Calu3 (cell line): ENCODE measurements around the gene APLNR. TPM values are rescaled to one million over a fixed set of nuclear protein-coding genes. Genes with fewer than 3 reads are reported as not detected.

Source experiments
- BruUV-seq: library from RNA; stranded (reverse); fragments of 400-500 nt; replicated peaks from 2 replicates; lab custom pipeline; 2021; lab: Mats Ljungman, UMichigan
- CTCF ChIA-PET: fragments of 300-600 bp; sonication (Branson Sonifier 250); formaldehyde crosslinking; loops from one replicate; lab custom pipeline; 2022; ENCODE audit warnings: antibody characterized with exemption; lab: Charles Lee
- DNase-seq: peaks from one replicate; pipeline ENCODE4 v3.0.0; 2022
- H3K27ac Mint-ChIP-seq: one replicate; pipeline ENCODE4 v1.8.0; 2022; ENCODE audit warnings: mixed read lengths; ENCODE audit not compliant: unreplicated experiment
- H3K27me3 Mint-ChIP-seq: one replicate; pipeline ENCODE4 v1.8.0; 2022; ENCODE audit warnings: mixed read lengths; ENCODE audit not compliant: unreplicated experiment
- H3K36me3 Mint-ChIP-seq: one replicate; pipeline ENCODE4 v1.8.0; 2022; ENCODE audit warnings: mild to moderate bottlenecking, moderate library complexity, mixed read lengths; ENCODE audit not compliant: insufficient read depth, unreplicated experiment
- H3K4me1 Mint-ChIP-seq: one replicate; pipeline ENCODE4 v1.8.0; 2022; ENCODE audit warnings: mild to moderate bottlenecking, low read depth, mixed read lengths; ENCODE audit not compliant: unreplicated experiment
- H3K4me3 Mint-ChIP-seq: one replicate; pipeline ENCODE4 v1.8.0; 2022; ENCODE audit warnings: mild to moderate bottlenecking, low read depth, moderate library complexity, mixed read lengths; ENCODE audit not compliant: unreplicated experiment
- H3K9me3 Mint-ChIP-seq: one replicate; pipeline ENCODE4 v1.8.0; 2022; ENCODE audit warnings: low read depth, mixed read lengths; ENCODE audit not compliant: unreplicated experiment
- intact Hi-C: fragments of 100-400 bp; cut with micrococcal nuclease; formaldehyde crosslinking; loops from one replicate; pipeline ENCODE4 v1.10.0; 2022; ENCODE audit not compliant: unreplicated experiment
- total RNA-seq: library from RNA; stranded (reverse); gene quantifications from 2 replicates; pipeline ENCODE4 v1.2.3, GENCODE V29; 2022
- TF ChIP-seq, protein P1 (sequence below): fragments of 200-600 bp; IDR thresholded peaks from one replicate; pipeline ENCODE4 v1.8.0; 2022; ENCODE audit warnings: antibody characterized with exemption; ENCODE audit not compliant: unreplicated experiment

APLNR gene
- total RNA-seq, 1 experiment from 2014 or later: not detected

DNA sequence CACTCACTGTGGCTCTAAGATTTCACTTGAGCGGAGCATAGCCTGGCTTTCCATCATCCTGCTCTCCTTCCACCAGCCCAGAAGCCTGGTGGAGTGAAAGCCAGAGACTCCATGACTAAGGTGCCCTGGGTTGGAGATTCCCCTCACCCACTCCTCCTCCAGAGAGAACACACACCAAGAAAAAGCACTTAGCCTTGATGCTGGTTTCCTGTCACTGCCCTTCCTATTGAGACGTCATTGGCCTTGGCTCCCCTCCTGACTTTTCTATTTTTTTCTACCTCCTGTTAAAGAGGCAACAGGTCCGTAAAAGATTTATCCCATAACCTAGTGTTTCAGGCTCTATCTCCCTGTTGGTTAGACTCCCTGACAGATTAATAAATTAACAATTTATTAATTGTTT is 38.5 kb upstream of the APLNR start:
- TF ChIP-seq, protein P1, sequence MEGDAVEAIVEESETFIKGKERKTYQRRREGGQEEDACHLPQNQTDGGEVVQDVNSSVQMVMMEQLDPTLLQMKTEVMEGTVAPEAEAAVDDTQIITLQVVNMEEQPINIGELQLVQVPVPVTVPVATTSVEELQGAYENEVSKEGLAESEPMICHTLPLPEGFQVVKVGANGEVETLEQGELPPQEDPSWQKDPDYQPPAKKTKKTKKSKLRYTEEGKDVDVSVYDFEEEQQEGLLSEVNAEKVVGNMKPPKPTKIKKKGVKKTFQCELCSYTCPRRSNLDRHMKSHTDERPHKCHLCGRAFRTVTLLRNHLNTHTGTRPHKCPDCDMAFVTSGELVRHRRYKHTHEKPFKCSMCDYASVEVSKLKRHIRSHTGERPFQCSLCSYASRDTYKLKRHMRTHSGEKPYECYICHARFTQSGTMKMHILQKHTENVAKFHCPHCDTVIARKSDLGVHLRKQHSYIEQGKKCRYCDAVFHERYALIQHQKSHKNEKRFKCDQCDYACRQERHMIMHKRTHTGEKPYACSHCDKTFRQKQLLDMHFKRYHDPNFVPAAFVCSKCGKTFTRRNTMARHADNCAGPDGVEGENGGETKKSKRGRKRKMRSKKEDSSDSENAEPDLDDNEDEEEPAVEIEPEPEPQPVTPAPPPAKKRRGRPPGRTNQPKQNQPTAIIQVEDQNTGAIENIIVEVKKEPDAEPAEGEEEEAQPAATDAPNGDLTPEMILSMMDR: no peak
- no TSS peak for BruUV-seq
- CTCF ChIA-PET: no interaction called here
- Mint-ChIP-seq H3K4me3 (no peak overlapping the region), H3K27ac (no peak overlapping the region), H3K9me3 (peaks cover 2% of the 10 kb centered on the region), H3K4me1 (peaks cover 49% of the 10 kb centered on the region), H3K36me3 (peaks cover 13% of the 10 kb centered on the region), H3K27me3 (no peaks in the 10 kb centered on the region)
- no peak for DNase-seq
- intact Hi-C loops: no loop called here

DNA sequence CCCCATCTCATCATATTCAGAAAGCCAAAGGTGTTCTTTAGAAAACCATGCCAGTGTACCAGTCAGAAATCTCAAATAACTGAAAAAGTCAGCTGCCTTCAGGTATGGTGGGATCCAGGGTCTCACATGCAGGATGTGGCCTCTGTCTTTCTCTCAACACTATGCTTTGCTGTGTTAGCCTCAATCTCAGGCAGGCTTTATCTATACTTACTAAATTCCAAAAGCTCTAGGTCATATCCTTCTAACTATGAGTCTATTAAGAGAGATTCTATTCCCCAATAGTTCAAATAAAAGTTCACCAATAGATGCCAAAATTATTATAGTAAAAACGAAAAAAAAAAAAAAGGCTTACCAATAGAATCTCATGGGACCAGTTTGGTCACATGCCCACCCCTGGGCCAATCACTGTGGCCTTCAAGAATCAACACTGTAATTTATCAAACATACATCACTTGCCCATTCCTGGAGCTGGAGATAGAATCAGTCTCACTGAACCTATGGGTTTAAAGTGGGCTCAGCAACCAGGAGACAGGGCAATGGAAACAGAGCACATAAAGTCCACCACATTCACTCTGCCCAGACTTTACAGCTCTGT is 38.0 kb upstream of the APLNR start:
- Mint-ChIP-seq H3K4me3 (no peak overlapping the region), H3K27me3 (no peaks in the 10 kb centered on the region), H3K36me3 (peaks cover 13% of the 10 kb centered on the region), H3K27ac (no peak overlapping the region), H3K4me1 (peaks cover 44% of the 10 kb centered on the region), H3K9me3 (peaks cover 2% of the 10 kb centered on the region)
- DNase-seq: no peak
- BruUV-seq: no TSS peak
- intact Hi-C loops: no loop called here
- CTCF ChIA-PET: no interaction called here
- TF ChIP-seq, protein P1: no peak

DNA sequence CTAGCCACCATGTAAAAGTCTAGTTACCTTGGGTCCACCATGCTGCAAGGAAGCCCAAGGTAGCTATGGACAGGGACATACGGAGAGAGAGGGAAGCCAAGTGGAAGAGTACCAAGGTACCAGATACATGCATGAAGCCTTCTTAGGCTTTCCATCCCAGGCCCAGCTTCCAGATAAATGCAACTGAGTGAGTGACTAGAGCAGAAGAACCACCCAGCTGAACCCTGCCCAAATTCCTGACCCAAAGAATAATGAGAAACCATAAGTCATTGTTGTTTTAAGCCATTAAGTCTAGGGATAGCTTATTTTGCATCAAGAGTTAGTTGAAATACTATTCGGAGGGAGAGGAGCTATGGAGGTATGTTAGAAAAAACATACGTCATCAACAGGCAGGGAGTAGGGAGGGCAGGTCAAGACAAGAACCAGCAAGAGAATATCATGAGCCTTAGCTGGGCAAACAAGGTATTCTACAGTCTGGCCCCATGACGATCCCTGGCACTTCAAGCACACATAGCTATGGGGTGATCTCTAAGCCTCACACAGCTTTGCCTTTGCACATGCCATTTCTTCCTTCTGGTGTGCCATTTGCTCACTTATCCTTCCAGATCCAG is 36.5 kb upstream of the APLNR start:
- DNase-seq: no peak
- no peak overlapping the region for H3K4me3 Mint-ChIP-seq
- CTCF ChIA-PET: no interaction called here
- H3K27ac Mint-ChIP-seq: no peak overlapping the region
- H3K27me3 Mint-ChIP-seq: no peaks in the 10 kb centered on the region
- BruUV-seq: no TSS peak
- H3K36me3 Mint-ChIP-seq: peaks cover 11% of the 10 kb centered on the region
- H3K4me1 Mint-ChIP-seq: peaks cover 31% of the 10 kb centered on the region
- intact Hi-C loops: no loop called here
- TF ChIP-seq, protein P1: no peak
- H3K9me3 Mint-ChIP-seq: peaks cover 2% of the 10 kb centered on the region

DNA sequence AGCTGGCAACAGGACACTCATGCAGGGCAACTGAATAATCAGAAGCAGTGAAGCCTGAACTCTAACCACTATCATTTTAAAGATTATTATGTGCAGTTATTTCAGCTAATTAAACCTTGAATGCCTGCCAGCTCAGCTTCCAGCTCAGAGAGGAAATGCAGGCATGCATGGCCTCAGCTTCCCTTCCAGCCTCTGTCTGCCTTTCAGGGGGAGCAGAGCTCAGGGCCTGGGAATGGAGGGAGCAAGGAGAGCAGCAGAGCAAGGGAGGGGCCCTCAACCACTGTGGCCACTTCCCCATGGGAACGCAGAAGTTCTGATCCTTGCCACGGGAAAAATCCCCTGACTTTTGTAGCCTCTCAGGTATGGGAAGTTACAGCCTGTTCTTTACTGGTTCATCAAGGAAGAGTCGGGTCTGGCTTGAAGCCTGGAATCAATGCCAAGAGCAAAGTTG is 32.5 kb upstream of the APLNR start:
- intact Hi-C loops: no loop called here
- Mint-ChIP-seq H3K27me3 (no peaks in the 10 kb centered on the region), H3K27ac (no peak overlapping the region), H3K9me3 (peaks cover 2% of the 10 kb centered on the region), H3K36me3 (no peaks in the 10 kb centered on the region), H3K4me1 (peaks cover 1% of the 10 kb centered on the region), H3K4me3 (no peak overlapping the region)
- no peak for DNase-seq
- TF ChIP-seq, protein P1: no peak
- no TSS peak for BruUV-seq
- CTCF ChIA-PET: interaction anchor here (0.6 kb wide), 1 partner anchor 21 kb away, joined by 4 read pairs; no protein-coding TSS in a partner anchor
